NAMALWA (cell line): Measurements from ENCODE around the gene GAS6.

Source experiments
- DNase-seq: peaks from one replicate; pipeline ENCODE4 v3.0.0-alpha.2; 2015; ENCODE audit warnings: low spot score

Gene GAS6

DNA sequence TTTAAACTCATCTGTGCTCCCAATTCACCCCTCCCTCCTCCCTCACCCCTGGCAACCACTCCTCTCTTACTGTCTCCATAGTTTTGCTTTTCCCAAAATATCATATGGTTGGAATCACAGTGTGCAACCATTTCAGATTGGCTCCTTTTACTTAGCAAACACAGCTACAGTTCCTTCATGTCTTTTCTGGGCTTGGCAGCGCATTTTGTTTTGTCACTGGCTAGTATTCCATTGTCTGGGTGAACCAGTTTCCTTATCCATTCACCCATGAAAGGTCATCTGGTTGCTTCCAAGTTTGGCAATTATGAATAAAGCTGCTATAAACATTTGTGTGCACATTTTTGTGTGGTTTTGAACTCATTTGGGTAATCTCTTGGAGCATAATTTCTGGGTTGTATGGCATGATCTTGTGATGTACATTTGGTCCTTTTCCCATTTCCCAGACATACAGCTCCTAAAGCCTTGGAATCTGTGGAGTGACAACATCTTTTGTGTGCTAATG, 23.9 kb upstream of the GAS6 start:
- DNase-seq: no peak

DNA sequence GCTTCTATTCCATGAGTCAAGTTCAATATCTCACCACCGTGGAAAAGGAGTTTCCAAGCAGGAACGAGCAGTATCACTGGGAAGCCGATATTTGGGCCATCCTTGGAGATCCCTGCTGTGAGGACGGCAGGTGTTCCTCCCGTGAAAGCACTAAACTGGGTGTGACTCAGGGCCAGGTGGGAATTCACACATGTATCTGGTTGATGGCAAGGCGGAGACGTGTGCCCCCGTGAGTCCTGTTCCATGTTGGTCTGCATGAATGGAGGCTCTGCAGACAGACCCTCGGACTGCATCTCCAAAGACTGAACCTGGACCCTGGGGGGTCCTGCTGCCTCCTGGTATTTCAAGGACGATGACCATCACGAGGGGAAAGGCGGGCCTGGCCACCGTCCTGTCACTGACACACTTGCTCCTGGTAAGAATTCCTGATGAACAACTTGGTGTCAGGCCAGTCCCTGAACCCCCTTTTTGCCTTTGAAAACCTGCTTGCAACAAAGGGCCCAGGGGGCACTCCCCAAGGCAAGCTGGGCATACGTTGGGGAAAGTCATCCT, 22.8 kb upstream of the GAS6 start:
- DNase-seq: no peak

DNA sequence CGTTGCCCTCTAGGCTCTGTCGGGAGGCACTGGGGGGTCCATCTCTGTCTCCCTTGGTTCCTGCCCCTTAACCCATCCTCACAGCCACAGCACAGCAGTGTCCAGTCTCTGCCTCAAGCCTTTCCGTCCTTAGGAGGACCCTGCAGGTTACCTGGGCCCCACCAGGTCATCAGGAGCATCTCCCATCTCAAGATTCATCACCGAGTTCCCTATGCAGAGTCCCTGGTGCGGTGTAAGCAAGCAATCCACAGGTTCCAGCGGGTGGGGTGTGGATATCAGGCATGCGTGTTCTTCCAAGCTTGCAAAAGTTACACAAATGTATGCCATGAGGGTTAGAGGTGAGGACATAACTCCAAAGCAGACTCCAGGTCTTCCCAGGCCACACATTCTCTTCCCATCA, 20.9 kb upstream of the GAS6 start:
- no peak for DNase-seq

DNA sequence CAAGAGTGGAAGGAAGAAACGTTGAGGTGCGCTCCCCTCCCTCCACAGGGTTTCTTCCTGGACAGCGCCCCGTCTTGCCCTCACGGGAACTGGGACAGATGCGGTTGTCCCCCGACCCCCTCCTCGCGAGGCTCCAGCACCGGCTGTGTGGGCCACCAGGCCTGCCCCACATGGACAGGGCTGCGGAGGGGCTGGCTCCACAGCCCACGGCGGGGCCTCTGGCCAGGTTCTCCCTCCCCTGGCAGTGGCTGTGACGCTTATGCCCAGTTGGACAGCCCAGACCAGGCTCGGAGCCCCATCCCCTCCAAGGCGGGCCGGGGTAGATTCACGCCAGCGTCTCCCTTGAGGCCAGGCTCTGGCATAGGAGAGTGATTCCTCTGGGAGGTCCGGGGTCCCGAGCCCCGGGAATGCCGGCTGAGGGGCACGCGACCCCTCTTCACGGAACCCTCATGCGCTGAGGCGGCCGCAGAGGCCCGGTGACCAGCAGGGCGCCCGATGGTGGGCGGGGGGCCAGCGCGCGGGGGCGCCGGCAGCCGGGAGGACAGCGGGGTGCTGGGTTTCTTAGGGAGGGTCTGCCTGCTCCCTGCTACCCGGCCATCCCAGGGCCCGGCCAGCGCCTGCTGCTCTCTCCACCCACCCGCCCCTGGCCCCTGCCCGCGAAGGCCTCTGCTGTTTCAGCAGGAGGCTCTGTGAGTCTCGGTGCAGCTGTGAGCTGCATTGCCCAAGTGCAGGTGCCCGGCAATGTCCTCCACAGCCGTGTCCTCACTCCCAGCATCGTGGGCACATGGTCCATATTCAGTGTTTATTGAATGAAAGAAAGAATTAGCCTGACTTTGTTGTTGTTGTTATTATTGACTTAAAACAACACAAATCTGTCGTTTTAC, 20.3 kb upstream of the GAS6 start:
- DNase-seq: no peak

DNA sequence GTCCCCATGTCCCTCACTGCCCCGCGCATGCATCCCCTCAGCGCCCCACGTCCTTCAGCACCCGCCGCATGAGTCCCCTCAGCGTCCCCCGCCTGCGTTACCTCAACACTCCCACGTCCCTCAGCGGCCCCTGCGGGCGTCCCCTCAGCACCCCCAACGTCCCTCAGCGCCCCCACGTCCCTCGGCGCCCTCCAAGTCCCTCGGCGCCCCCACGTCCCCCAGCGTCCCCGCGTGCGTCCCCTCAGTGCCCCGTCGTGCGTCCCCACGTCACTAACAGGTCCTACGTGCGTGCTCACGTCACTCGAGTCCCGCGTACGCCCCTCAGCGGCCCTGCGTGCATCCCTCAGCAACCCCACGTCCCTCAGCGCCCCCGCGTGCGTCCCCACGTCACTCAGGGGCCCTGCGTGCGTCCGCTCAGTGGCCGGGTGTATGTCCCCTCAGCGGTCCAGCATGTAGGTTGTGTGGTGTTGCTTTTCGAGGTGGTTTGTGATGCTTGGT, 19.5 kb upstream of the GAS6 start:
- DNase-seq: no peak

DNA sequence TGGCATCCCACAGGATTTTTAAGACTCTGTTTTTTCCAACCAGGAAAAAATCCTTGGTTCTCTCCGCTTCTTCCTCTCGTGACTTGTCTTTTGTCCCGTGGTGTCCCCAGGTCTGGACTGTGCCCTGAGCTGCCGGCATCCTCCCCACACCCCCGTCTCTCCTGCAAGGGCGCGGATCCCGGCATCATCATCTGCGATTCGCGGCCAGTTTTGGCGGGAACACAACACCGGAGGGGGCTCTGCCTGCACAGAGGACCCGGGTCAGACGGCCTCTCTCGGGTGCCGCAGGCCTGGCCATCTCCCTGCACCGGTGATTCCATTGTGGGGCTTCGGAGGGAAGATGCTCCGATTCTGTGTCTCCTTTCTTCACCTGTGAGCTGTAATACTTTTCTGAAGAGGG, 18.8 kb upstream of the GAS6 start:
- no peak for DNase-seq

DNA sequence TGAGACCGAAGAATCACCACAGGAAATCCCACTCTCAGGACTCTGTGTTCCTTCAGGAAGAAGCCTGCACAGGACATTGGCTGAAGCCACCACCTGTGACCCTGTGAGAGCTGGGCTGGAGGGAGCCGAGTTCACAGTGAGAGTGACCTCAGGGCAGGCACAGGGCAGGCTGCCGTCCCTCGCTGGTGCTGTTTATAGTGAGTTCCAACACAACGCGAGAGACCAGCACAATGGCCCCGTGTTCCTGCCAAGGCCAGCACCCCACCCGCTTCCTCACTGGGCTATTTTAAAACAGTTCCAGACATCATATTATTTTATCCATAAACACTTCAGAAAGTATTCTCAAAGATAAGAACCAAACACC, 18.4 kb upstream of the GAS6 start:
- DNase-seq: no peak

DNA sequence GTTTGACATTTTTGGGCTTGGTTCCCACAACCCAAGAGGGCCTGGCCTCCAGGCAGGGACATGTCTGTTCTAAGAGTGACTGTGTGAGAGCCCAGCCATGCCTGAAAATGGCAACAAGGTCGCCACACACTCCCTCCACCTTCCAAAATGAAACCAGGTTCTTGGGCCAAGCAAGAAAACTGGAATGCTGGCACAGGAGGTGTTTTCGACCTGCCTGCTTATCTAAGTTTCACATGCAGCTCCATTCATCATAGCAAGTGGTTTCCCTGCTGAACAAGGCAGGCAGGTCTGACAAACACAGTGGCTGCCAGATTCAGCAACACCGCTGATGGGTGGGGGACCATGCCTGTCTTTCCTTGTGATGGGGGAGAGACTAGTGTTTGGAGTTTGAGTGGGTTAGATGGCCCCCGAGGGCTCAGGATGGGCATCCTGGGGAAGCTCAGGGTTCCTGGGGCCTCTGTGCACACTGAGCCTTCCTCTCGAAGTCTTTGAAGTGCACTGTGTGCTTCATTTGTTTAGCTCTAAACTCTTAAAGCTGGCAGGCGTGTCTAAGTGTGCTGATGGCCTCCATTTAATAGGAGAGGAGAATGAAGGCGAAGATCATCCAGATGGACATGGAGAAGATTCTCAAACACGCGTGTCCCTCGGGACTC, 17.9 kb upstream of the GAS6 start:
- DNase-seq: no peak

DNA sequence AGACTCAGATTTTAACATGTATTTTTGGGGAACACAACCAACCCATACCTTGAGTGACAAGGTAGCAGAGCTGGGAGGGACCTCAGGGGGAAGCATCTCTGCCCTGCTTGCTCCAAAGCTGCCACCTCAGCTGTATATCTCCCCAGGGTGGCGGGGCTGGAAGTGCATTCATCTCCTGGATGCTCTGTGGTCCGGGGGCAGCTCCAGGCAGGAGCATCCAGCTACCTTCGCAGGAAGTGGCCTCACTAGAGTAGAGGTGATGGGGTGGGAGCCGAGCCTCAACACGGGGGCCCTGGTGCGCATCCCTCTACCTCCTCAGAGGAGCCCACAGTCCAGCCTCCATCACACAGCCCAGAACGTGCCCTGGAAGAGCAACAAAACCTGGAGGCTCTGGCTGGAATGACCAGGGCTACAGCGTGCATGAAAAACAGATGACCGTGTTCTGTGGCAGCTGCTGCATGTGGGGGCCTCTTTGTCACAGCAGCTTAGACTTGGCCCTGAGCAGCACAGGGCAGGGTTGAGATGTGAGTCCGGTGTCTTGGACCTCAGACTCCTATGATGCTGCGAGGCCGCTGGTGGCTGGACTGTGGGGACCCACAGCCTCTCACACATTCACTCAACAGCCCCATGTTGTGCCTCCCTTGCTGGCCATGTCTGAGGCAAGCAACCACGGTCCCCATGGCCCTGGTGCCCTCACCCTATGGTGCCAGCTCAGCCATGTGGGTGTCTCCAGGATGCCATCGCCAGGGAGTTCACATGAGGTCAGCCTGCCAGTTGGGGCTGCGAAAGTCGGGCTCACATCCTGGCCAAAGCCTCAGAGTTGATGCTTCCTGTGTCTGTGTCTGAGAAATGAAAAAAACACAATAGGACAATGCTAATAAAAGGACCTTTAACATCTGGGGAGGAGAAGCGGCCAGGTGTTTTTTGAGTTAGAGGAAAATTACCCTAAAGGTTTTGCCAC, 17.1 kb upstream of the GAS6 start:
- DNase-seq: no peak

DNA sequence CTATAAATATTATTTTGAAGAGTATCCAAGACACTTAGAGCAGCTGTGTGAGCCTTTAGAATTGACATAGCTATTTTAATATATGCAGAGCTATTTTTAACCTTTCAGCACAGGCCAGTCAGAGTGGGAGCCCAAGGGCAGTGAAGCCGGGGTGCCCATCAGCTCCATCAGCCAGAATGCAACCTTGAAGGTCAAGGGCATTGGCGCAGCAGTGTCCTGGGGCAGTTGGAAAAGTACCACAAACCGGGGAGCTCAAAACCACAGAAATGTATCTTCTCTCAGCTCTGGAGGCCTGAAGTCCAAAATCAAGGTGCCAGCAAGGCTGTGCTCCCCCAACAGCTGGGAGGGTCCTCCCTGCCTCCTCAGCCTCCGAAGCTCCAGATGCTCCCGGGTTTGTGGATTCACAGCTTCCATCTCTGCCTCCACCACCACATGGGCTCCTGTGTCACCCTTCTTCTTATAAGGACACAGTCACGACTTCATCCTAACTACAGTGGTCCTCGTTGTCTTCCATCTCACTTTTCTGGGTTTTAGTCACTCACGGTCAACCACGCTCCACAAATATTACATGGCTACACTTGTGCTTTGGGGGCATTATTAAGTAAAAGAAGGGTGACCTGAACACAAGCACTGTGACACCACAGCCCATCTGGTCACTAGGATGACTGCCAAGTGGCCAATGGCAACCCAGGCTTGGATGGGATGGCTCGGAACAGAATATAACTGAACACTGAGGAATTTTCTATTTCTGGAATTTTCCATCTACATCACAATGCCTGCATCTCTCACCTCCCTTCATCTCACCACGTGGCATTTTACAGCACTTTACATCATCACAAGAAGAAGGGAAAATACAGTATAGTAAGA, 15.9 kb upstream of the GAS6 start:
- no peak for DNase-seq

DNA sequence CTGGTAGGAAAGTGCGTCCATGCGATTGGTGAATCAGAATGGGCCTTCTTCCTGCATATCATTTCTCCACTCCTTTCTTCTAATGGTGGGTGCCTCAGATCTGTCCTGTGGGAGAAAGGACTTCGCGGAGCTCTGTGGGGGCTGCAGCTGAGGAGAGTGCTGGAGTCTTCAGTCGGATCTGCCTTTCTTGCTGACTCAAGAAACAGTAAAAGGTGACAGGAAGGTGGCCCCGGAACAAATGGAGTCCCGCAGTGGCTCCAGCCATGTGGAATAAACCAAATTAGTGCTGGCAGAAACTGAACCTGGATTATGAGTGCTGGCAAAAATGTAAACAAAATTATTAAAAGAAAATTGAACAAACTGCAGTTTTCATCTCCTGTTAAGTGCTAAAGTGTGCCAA, 15.1 kb upstream of the GAS6 start:
- no peak for DNase-seq

DNA sequence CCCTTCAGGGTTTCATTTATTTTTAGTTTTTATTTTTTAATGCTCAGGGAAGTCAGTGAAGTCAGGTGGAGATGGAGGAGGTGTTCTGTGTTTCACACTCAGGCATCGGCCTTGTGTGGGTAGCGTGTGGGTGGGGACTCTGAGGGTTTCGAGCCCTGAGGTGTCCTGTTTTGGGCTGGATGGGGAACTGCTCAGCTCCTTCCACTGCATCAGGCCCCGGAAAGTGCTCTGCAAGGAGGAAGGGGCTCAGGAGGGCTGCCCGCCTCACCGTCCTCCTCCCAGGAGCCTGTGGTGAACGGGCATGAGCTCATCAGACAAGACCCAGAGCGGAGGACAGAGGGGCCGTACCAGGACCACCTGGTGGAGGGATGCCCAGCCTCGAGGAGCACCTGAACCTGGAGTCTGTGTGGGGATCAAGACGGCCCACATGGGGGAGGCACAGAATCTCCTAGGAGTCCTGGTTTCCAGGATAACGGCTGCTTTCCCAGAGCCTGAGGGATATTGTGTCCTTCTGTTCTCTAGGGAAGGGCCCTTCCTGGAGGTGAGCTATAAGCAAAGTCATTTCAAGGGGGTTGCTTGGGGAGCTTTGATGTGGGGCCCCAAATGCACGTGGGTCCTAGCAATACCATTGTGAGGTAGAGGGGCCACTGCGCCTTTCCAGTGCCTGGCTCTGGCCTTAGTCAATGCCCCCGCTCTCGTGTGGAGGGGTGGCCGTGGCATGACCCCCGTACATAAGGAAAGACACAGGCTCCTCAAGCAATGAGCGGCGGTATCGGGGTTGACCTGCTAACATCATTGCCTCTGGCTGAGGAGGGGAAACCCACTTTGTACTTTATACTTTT, 13.5 kb upstream of the GAS6 start:
- DNase-seq: no peak

DNA sequence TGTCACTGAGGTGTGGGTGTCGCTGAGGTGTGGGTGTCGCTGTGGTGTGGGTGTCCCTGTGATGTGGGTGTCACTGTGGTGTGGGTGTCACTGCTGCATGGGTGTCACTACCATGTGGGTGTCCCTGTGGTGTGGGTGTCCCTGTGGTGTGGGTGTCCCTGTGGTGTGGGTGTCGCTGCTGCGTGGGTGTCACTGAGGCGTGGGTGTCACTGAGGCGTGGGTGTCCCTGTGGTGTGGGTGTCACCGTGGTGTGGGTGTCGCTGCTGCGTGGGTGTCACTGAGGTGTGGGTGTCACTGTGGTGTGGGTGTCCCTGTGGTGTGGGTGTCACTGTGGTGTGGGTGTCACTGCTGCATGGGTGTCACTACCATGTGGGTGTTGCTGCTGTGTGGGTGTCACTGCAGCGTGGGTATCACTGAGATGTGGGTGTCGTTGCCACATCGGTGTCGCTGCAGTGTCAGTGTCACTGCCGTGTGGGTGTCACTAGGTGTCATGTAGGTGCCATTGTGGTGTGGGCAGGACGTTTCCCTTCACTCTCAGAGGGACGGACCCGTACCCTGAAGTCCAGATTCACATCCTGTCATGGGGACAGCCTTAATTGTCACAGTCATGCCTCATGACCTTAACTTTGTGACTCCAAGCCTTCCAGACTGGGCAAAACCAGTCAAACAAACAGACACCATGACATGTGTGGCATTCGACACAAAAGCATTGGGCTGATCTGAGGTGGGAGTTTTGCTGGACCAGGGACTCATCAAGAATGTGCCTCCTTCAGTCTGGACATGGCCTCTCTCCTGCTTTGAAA, 12.7 kb upstream of the GAS6 start:
- DNase-seq: no peak

DNA sequence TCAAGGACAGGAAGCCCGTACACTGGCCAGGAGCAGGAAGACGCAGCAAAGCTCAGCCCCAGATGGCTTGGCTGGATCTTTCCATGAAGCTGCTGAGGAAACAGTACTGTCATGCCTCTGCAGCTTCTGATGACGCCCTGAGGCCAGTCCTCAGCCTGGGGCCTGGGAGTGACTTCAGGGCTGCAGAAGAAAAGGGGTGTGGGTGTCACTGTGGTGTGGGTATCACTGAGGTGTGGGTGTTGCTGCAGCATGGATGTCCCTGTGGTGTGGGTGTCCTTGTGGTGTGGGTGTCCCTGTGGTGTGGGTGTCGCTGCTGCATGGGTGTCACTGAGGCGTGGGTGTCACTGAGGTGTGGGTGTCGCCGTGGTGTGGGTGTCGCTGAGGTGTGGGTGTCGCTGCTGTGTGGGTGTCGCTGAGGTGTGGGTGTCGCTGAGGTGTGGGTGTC, 12.0 kb upstream of the GAS6 start:
- DNase-seq: no peak

DNA sequence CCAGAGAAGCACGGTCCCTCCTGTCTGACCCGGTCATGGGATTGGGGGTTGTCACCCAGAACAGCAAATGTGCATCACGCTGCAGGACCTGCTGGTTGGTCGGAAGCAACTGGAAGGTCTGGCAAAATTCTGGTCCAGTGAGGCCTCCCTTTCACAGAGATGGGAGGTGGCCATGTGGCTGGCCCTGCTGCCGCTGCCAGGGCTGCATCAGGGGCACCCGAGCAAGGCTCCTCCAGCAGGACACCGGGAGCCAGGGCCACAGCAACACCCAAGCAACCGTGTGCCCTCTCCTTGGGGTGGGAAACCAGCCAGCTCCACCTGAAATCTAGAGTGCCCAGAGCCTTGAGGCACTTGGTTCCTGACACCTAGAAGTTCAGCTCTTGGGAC, 11.5 kb upstream of the GAS6 start:
- no peak for DNase-seq

DNA sequence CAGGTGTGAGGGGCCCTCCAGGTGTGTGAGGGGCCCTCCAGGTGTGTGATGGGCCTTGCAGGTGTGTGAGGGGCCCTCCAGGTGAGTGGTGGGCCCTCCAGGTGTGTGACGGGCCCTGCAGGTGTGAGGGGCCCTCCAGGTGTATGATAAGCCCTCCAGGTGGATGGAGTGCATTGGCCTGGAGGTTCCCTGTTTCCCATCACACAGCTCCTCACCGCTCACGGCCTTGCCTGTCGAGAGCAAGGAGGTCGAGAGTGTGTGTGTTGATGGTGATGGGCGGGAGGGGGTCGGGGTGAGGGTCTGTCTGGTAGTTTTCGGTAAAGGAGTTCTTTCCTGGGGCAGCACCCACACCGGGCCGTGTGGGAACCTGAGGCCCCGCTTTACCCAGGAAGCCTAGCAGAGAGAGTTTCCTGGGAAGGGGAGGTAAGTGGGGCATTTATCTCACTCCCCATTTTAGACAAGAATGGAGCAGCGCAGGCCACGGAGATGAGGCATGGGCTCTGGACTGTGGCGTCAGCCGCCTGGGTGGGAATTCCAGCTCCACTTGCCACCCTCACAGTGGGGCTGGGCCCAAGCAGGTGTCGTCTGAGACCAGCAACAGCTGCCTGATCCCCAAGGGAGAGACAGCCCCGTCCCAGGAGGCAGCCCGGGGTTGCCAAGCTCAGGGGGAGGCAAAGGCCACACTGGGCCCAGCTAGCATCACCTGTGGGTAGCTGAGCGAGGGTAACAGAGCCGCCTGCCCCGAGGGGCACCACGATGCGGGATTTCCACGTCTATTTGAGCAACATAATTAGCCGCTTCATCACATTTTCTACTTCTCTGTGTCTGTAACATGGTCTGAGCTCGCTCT, 10.9 kb upstream of the GAS6 start:
- no peak for DNase-seq

DNA sequence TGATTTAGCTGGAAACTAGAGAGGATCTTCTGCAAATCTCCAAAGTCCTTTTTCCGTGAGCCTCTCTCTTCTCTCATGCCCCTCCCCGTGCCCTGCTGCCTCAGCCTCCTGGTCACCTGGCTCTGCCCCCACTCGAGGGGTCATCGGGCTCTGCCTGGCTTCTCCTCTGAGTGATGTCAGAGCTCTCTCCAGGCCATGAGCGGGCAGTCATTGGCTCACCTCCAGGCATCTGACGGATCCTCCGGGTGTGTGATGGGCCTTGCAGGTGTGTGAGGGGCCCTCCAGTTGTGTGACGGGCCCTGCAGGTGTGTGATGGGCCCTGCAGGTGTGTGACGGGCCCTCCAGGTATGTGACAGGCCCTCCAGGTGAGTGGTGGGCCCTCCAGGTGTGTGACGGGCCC, 10.3 kb upstream of the GAS6 start:
- DNase-seq: no peak

DNA sequence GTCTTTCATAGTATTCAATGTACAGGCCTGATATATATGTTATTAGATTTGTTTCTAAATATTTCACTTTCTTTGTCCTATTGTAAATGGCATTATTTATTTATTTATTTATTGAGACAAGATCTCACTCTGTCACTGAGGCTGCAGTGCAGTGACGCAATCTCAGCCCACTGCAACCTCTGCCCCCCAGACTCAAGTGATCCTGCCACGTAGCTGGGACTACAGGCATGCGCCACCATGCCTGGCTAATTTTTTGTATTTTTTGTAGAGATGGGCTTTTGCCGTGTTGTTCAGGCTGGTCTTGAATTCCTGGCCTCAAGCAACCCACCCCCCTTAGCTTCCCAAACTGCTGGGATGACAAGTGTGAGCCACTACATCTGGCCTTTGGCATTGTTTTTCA, 5.4 kb upstream of the GAS6 start:
- DNase-seq: no peak
